ENCODE data around the gene MUC2.

The MUC2 gene

GRCh38 chr11:1042626-1043562, 31.8 kb upstream of the MUC2 start:
- CTCF ChIA-PET, result interaction anchor here (2.2 kb wide), 1 partner anchor 8 kb away, joined by 11 read pairs; no protein-coding TSS in a partner anchor
- H3K4me3 ChIP-seq (ENCODE audit: low read depth, low read length), result no peak overlapping the region
- DNase-seq (ENCODE audit: low read depth, low spot score), result no peak
- TF ChIP-seq CTCF (IDR thresholded peaks at IDR 0.05; ENCODE audit: insufficient read depth, low read length, missing control alignments), result no peak
- POLR2A ChIA-PET, result no interaction called here

- no peak for DNase-seq (ENCODE audit: low read depth, low spot score)
- no peak overlapping the region for H3K4me3 ChIP-seq (ENCODE audit: low read depth, low read length)
- TF ChIP-seq CTCF (IDR thresholded peaks at IDR 0.05; ENCODE audit: insufficient read depth, low read length, missing control alignments), result no peak
- POLR2A ChIA-PET, result no interaction called here
- CTCF ChIA-PET, result no interaction called here
These were observed 31.0 kb upstream of the MUC2 start for GRCh38 chr11:1043563-1044096.

GRCh38 chr11:1044160-1044559, 30.5 kb upstream of the MUC2 start:
- no peak for DNase-seq (ENCODE audit: low read depth, low spot score)
- no peak for TF ChIP-seq CTCF (IDR thresholded peaks at IDR 0.05; ENCODE audit: insufficient read depth, low read length, missing control alignments)
- H3K4me3 ChIP-seq (ENCODE audit: low read depth, low read length), result no peak overlapping the region
- ChIA-PET POLR2A (no interaction called here), CTCF (no interaction called here)

- ChIA-PET CTCF (interaction anchor here (1.2 kb wide), 1 partner anchor 123 kb away, joined by 4 read pairs; no protein-coding TSS in a partner anchor), POLR2A (no interaction called here)
These were observed 27.0 kb upstream of the MUC2 start for GRCh38 chr11:1047595-1048156.

GRCh38 chr11:1048375-1049070, 26.2 kb upstream of the MUC2 start:
- POLR2A ChIA-PET, result no interaction called here
- no peak for TF ChIP-seq CTCF (IDR thresholded peaks at IDR 0.05; ENCODE audit: insufficient read depth, low read length, missing control alignments)
- CTCF ChIA-PET, result no interaction called here
- H3K4me3 ChIP-seq (ENCODE audit: low read depth, low read length), result no peak overlapping the region
- DNase-seq (ENCODE audit: low read depth, low spot score), result no peak

More at GRCh38 chr11:1047595-1048156, 27.0 kb upstream of the MUC2 start:
- no peak overlapping the region for H3K4me3 ChIP-seq (ENCODE audit: low read depth, low read length)
- DNase-seq (ENCODE audit: low read depth, low spot score), result no peak
- TF ChIP-seq CTCF (IDR thresholded peaks at IDR 0.05; ENCODE audit: insufficient read depth, low read length, missing control alignments), result no peak

GRCh38 chr11:1049071-1049405, 25.6 kb upstream of the MUC2 start:
- POLR2A ChIA-PET, result no interaction called here
- CTCF ChIA-PET, result no interaction called here
- no peak overlapping the region for H3K4me3 ChIP-seq (ENCODE audit: low read depth, low read length)
- no peak for TF ChIP-seq CTCF (IDR thresholded peaks at IDR 0.05; ENCODE audit: insufficient read depth, low read length, missing control alignments)
- DNase-seq (ENCODE audit: low read depth, low spot score), result no peak

Data from AG04449 (cell line).